ENCODE data around the gene MINDY4. TPM values are rescaled to one million over a fixed set of nuclear protein-coding genes. Genes with fewer than 3 reads are reported as not detected.

MINDY4 gene
- total and polyA plus RNA-seq, 2 of the 8 experiments (the other 6 are each of a cell fraction or from before 2014, with no cell fraction given), result 1.3 to 3.6 TPM

- TF ChIP-seq HDAC2 (IDR thresholded peaks at IDR 0.05; ENCODE audit: borderline replicate concordance in 1 of 2, low read depth in 2 of 2, low read length in 2 of 2) (0 out of 4 replicates have a peak, but pooled peaks of 1 of the 2 experiments have one; percentile 33), CBX5 (IDR thresholded peaks at IDR 0.05; ENCODE audit: low read depth, low read length) (no peak), ASH2L (IDR thresholded peaks at IDR 0.05; ENCODE audit: low read length) (no peak)
- Histone ChIP-seq H3K4me3 (ENCODE audit: extremely low read depth in 1 of 4, insufficient read depth in 2 of 4, low read depth in 3 of 4, low read length in 4 of 4) (peak overlapping the region; percentile 50 to 93 (median 74)), H3K79me2 (ENCODE audit: control insufficient read depth in 1 of 2, insufficient read depth in 2 of 2, low read length in 2 of 2) (peaks cover 0 to 2% of the 10 kb centered on the region in 2 experiments; a peak in 1 of 4 replicates), H3K14ac (ENCODE audit: insufficient read length) (no peak overlapping the region), H2BK20ac (ENCODE audit: low read length) (no peak overlapping the region), H4K5ac (ENCODE audit: insufficient read length, low read depth, low read length) (no peak overlapping the region), H2AK5ac (ENCODE audit: low read depth, low read length) (no peak overlapping the region), H3K56ac (replicated peaks; ENCODE audit: insufficient read length, low read depth, low read length) (no peak overlapping the region), H3K4me1 (replicated peaks in 1 of 4; ENCODE audit: control insufficient read depth in 3 of 4, insufficient read depth in 4 of 4, low read length in 3 of 4) (peaks cover 0 to 2% (median under 1%) of the 10 kb centered on the region in 4 experiments; a peak in 5 of 7 replicates), H4K91ac (replicated peaks; ENCODE audit: insufficient read length, low read length) (no peak overlapping the region), H3K79me1 (ENCODE audit: low read depth, low read length) (no peaks in the 10 kb centered on the region; the same call in 1 of the 2 replicates), H3K18ac (ENCODE audit: extremely low read depth, low read length) (no peak overlapping the region), H2BK12ac (ENCODE audit: low read depth, low read length) (no peak overlapping the region), H4K8ac (ENCODE audit: extremely low read depth, insufficient read depth, low read length) (no peak overlapping the region), H3K27me3 (replicated peaks in 1 of 4; ENCODE audit: control insufficient read depth in 3 of 4, extremely low read depth in 1 of 4, insufficient read depth in 3 of 4, low read length in 3 of 4) (no peaks in the 10 kb centered on the region), H3K23me2 (ENCODE audit: low read depth, low read length) (peaks cover 10% of the 10 kb centered on the region; the same call in 1 of the 2 replicates), H3K23ac (ENCODE audit: insufficient read length) (no peak overlapping the region), H2BK15ac (ENCODE audit: low read length) (no peak overlapping the region), H3K4me2 (ENCODE audit: insufficient read depth in 1 of 2, low read depth in 2 of 2, low read length in 2 of 2) (peak overlapping the region; percentile 73 to 74), H2BK120ac (replicated peaks; ENCODE audit: low read depth, low read length) (no peak overlapping the region), H3K36me3 (ENCODE audit: control insufficient read depth in 2 of 4, insufficient read depth in 4 of 4, low read length in 3 of 4) (no peaks in the 10 kb centered on the region), H3K4ac (replicated peaks; ENCODE audit: insufficient read length, low read depth, low read length) (no peak overlapping the region), H3K9me3 (ENCODE audit: insufficient read depth in 2 of 2, low read depth in 1 of 2, low read length in 1 of 2) (no peaks in the 10 kb centered on the region), H2BK5ac (ENCODE audit: low read depth, low read length) (no peak overlapping the region), H2AFZ (ENCODE audit: low read length) (no peak overlapping the region), H4K20me1 (replicated peaks in 1 of 2; ENCODE audit: control insufficient read depth in 1 of 2, insufficient read depth in 2 of 2, low read length in 2 of 2) (no peaks in the 10 kb centered on the region), H3K27ac (ENCODE audit: low read depth, low read length) (no peak overlapping the region), H3K9ac (replicated peaks in 1 of 4; ENCODE audit: extremely low read depth in 1 of 4, low read depth in 3 of 4, low read length in 3 of 4) (no peak overlapping the region; a peak in 2 of 7 replicates)
- 18% methylated on average over 13 of the region's 15 CpGs; no CpG with 5 or more reads in 1 of the 2 experiments for WGBS, 2 experiments (ENCODE audit: extremely low coverage in 1 of 2, insufficient coverage in 1 of 2, insufficient read length in 1 of 2, insufficient replicate concordance in 2 of 2, low coverage in 1 of 2, low lambda C conversion rate in 2 of 2, missing lambda C conversion rate in 1 of 2)
- FAIRE-seq (no peak), DNase-seq (ENCODE audit: low read depth in 1 of 2, low spot score in 2 of 2) (no peak)
- POLR2A ChIA-PET (ENCODE audit: partially characterized antibody), result interaction anchor here (0.9 kb wide), 1 partner anchor 19 kb away, joined by 3 read pairs; no protein-coding TSS in a partner anchor
- CTCF ChIA-PET (ENCODE audit: partially characterized antibody), result interaction anchor here (0.5 to 4.7 kb wide), 9 partner anchors 8 to 241 kb away, joined by 3 to 17 read pairs (median 3); no protein-coding TSS in a partner anchor
Observed at GRCh38 chr7:30771880-30772425, 736 bp downstream of the MINDY4 start.

All from H1 (cell line).